Ovary (tissue), 9 donors: ENCODE results near the gene GALNT13. TPM values are rescaled to one million over a fixed set of nuclear protein-coding genes. Genes with fewer than 3 reads are reported as not detected.

Experiments used
- DNase-seq, 5 donors: peaks; one replicate each; pipeline ENCODE4 v3.0.0-alpha.2; 2019 to 2020
- H3K27ac ChIP-seq, 2 donors: fragments of 200-600 bp; one replicate each; pipeline versions ENCODE4 v1.5.1 to v1.8.0; 2019 to 2022
- H3K27me3 ChIP-seq: fragments of 200-600 bp; one replicate; pipeline ENCODE4 v1.8.0; 2022
- H3K36me3 ChIP-seq: fragments of 200-600 bp; sonication (generic); one replicate; pipeline ENCODE4 v1.5.1; 2019
- H3K4me1 ChIP-seq: one replicate; pipeline ENCODE4 v1.8.1; 2013; ENCODE audit warnings: mild to moderate bottlenecking, moderate library complexity; ENCODE audit not compliant: insufficient read depth
- H3K4me3 ChIP-seq: fragments of 200-600 bp; sonication (generic); one replicate; pipeline ENCODE4 v1.5.1; 2017
- H3K9me3 ChIP-seq, 2 donors: fragments of 200-600 bp in 1 of 2; sonication (generic) in 1 of 2; one replicate each; pipeline versions ENCODE4 v1.5.1 to v1.8.1; 2013 to 2019; ENCODE audit warnings: mild to moderate bottlenecking in 1 of 2, moderate library complexity in 1 of 2
- CTCF ChIP-seq, 3 donors: fragments of 450-650 bp in 2 of 3; fragments of 200-600 bp in 1 of 3; IDR thresholded peaks; one replicate each; pipeline versions ENCODE4 v1.5.1 to v1.8.0; 2016 to 2022; ENCODE audit warnings: antibody characterized with exemption in 3 of 3, mild to moderate bottlenecking in 1 of 3
- EP300 ChIP-seq: sonication (generic); formaldehyde crosslinking; IDR thresholded peaks from one replicate; pipeline ENCODE4 v1.6.1; 2017; ENCODE audit warnings: antibody characterized with exemption
- POLR2A ChIP-seq: fragments of 450-650 bp; IDR thresholded peaks from one replicate; pipeline ENCODE4 v1.6.1; 2017; ENCODE audit warnings: antibody characterized with exemption, mild to moderate bottlenecking, moderate library complexity
- WGBS, 3 donors: extraction: QIAGEN DNeasy Blood & Tissue Kit in 1 of 3; methylation state at CpG; one replicate each; pipeline versions ENCODE4 v1.1.5 to v1.1.7; 2013 to 2017; 5-methylcytosine and 5-hydroxymethylcytosine counted together
- intact Hi-C, 4 donors: fragments of 100-400 bp; cut with DNase I; formaldehyde crosslinking; loops; one replicate each; pipeline versions ENCODE4 v1.11.0 to v1.15.1; 2022 to 2023
- polyA plus RNA-seq, 2 donors: library from polyadenylated mRNA; stranded (reverse); fragments of 200-250 nt in 1 of 2; fragments of 350-450 nt in 1 of 2; fragmentation: Illumina TruSeq in 1 of 2; extraction: RNeasy Lipid Tissue Mini Kit (QIAGEN cat#74804) in 1 of 2; gene quantifications; one replicate each; pipeline ENCODE4 v1.2.3, GENCODE V29; 2013 to 2014
- total RNA-seq, 7 donors: library from RNA; depleted of rRNA in 2 of 7; stranded (reverse); fragments of >200 nt in 2 of 7; fragmentation: NEBNext Ultra II Directional in 3 of 7; extraction: Animal tissue kit (Norgen Biotek cat#: 25700) in 3 of 7; gene quantifications; one replicate each; pipeline versions ENCODE4 v1.1.0 to v1.2.4, GENCODE V29; 2016 to 2023
- donor health status: DM: no; HTN: no; CAD: no; lungs with moderate emphysema.
- donor health status: DM: no; HTN: no; CAD: no.
- donor health status: Bipolar disorder and iron deficiency.
- donor health status: DM: yes; HTN: yes; CAD: no.
- donor health status: DM: no; HTN: no; CAD: no.
- donor health status: DM: yes; HTN: yes; CAD: no.

The GALNT13 gene
- total and polyA plus RNA-seq, 9 donors = 0.22 to 4.7 (median 1.1) TPM; not detected in 1

- 61 to 86% (median 69%) methylated on average over 4 of the region's 4 CpGs for WGBS, 3 donors
- Histone ChIP-seq H3K27me3 (no peaks in the 10 kb centered on the region), H3K4me3 (no peak overlapping the region), H3K27ac (no peak overlapping the region), H3K36me3 (no peaks in the 10 kb centered on the region), H3K9me3 (no peaks in the 10 kb centered on the region), H3K4me1 (no peaks in the 10 kb centered on the region)
- TF ChIP-seq POLR2A (no peak), EP300 (no peak), CTCF (IDR thresholded peaks at IDR 0.05) (no peak)
- intact Hi-C loops = no loop called here
- no peak for DNase-seq
Observed at GRCh38 chr2:154140249-154141025, 268.7 kb downstream of the GALNT13 start.

- no peak for DNase-seq
- Histone ChIP-seq H3K4me3 (no peak overlapping the region), H3K27ac (no peak overlapping the region), H3K27me3 (no peaks in the 10 kb centered on the region), H3K9me3 (no peaks in the 10 kb centered on the region), H3K4me1 (no peaks in the 10 kb centered on the region), H3K36me3 (no peaks in the 10 kb centered on the region)
- 94 to 95% (median 95%) methylated on average over 2 of the region's 2 CpGs for WGBS, 3 donors
- TF ChIP-seq EP300 = no peak
- no peak for TF ChIP-seq POLR2A
- no peak for TF ChIP-seq CTCF (IDR thresholded peaks at IDR 0.05)
- intact Hi-C loops = no loop called here
Observed at GRCh38 chr2:154142480-154142879, 270.8 kb downstream of the GALNT13 start.

- no peaks in the 10 kb centered on the region for H3K36me3 ChIP-seq
- no peak for DNase-seq
- no peak overlapping the region for H3K4me3 ChIP-seq
- no peaks in the 10 kb centered on the region for H3K27me3 ChIP-seq
- intact Hi-C loops = no loop called here
- no peaks in the 10 kb centered on the region for H3K4me1 ChIP-seq
- H3K9me3 ChIP-seq = no peaks in the 10 kb centered on the region
- H3K27ac ChIP-seq = no peak overlapping the region
- WGBS, 3 donors = 84 to 88% (median 85%) methylated on average over 4 of the region's 4 CpGs
- no peak for TF ChIP-seq CTCF (IDR thresholded peaks at IDR 0.05)
- no peak for TF ChIP-seq EP300
- TF ChIP-seq POLR2A = no peak
Observed at GRCh38 chr2:154143105-154143504, 271.4 kb downstream of the GALNT13 start.

GRCh38 chr2:154158101-154158500, 286.4 kb downstream of the GALNT13 start:
- no peaks in the 10 kb centered on the region for H3K36me3 ChIP-seq
- no peak for DNase-seq
- WGBS, 3 donors = 58 to 68% (median 60%) methylated on average over 2 of the region's 2 CpGs
- intact Hi-C loops = no loop called here
- H3K27me3 ChIP-seq = no peaks in the 10 kb centered on the region
- no peak overlapping the region for H3K4me3 ChIP-seq
- H3K9me3 ChIP-seq = no peaks in the 10 kb centered on the region
- H3K4me1 ChIP-seq = no peaks in the 10 kb centered on the region
- H3K27ac ChIP-seq = no peak overlapping the region
- TF ChIP-seq POLR2A = no peak
- no peak for TF ChIP-seq CTCF (IDR thresholded peaks at IDR 0.05)
- TF ChIP-seq EP300 = no peak
